ENCODE data around the gene ZBTB20.
A peak's percentile ranks its signal among the peaks of the same experiment; 100 is the strongest.
"Not testable (repeated sequence)": the region's sequence is repeated elsewhere in the genome, so short reads cannot be mapped to it uniquely, and the experiment has no call there.

Gene ZBTB20

DNA sequence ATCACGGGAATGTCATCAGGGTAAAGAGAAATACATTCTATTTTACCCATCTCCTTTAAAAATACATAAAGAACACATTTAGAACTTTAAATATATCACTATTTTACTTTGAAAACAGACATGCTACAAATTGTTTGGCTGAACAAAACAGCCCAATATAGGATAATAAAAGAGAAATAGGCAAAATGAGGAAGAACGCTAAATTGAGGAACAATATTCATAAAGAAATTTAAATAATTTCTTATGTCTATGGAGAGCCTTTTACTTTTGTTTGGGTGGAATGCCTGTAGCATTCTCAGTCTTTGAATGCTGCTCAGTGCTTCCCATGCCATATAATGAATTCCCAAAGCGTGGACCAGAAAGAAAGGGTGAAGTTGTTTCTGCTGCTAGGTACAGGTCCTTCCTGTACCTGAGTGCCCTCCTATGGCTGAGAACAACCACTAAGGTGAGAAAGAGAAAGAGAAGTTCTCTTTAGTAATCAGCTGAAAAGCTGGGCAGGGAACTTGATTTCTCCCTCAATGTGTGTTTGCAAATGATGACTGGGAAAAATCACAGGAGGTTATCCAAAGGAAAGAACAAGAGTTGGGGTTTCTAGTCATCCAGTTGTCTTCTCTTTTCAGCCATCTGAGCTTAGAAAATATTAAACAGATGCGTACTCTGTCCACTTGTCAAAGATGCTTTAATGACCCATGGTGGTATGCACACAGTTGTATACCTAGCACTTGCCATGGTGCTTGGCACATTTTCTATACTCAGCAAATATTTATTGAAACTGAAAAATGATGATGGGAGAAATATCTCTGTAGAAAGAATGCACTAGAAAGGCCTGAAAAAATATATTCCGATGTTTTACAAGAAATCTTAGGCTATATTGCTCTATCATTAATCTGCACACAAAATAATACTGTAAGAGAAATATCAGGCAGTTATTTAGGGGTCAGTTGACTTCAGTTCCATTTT, 448.7 kb downstream of the ZBTB20 start:
- no peak overlapping the region for H2AFZ ChIP-seq (ENCODE audit: low read length, unreplicated experiment)
- H3K4me3 ChIP-seq (ENCODE audit: low read depth, low read length): no peak overlapping the region
- no peaks in the 10 kb centered on the region for H3K79me2 ChIP-seq (ENCODE audit: control insufficient read depth, insufficient read depth, low read length, unreplicated experiment)
- H3K4me1 ChIP-seq (ENCODE audit: control insufficient read depth, insufficient read depth, low read length, unreplicated experiment): no peaks in the 10 kb centered on the region
- H3K36me3 ChIP-seq (ENCODE audit: insufficient read depth, low read length): no peaks in the 10 kb centered on the region
- H3K27me3 ChIP-seq (ENCODE audit: insufficient read depth, low read length): no peaks in the 10 kb centered on the region
- H3K27ac ChIP-seq (ENCODE audit: low read depth, low read length): no peak overlapping the region

GRCh38 chr3:114697401-114697800, 449.7 kb downstream of the ZBTB20 start:
- no peaks in the 10 kb centered on the region for H3K27me3 ChIP-seq (ENCODE audit: insufficient read depth, low read length)
- H3K27ac ChIP-seq (ENCODE audit: low read depth, low read length): no peak overlapping the region
- no peak overlapping the region for H2AFZ ChIP-seq (ENCODE audit: low read length, unreplicated experiment)
- H3K79me2 ChIP-seq (ENCODE audit: control insufficient read depth, insufficient read depth, low read length, unreplicated experiment): no peaks in the 10 kb centered on the region
- H3K4me3 ChIP-seq (ENCODE audit: low read depth, low read length): no peak overlapping the region
- no peaks in the 10 kb centered on the region for H3K36me3 ChIP-seq (ENCODE audit: insufficient read depth, low read length)
- H3K4me1 ChIP-seq (ENCODE audit: control insufficient read depth, insufficient read depth, low read length, unreplicated experiment): no peaks in the 10 kb centered on the region

GRCh38 chr3:114694251-114694650, 452.8 kb downstream of the ZBTB20 start:
- H3K36me3 ChIP-seq (ENCODE audit: insufficient read depth, low read length): no peaks in the 10 kb centered on the region
- H3K79me2 ChIP-seq (ENCODE audit: control insufficient read depth, insufficient read depth, low read length, unreplicated experiment): no peaks in the 10 kb centered on the region
- H3K4me1 ChIP-seq (ENCODE audit: control insufficient read depth, insufficient read depth, low read length, unreplicated experiment): no peaks in the 10 kb centered on the region
- no peaks in the 10 kb centered on the region for H3K27me3 ChIP-seq (ENCODE audit: insufficient read depth, low read length)
- H2AFZ ChIP-seq (ENCODE audit: low read length, unreplicated experiment): no peak overlapping the region
- H3K27ac ChIP-seq (ENCODE audit: low read depth, low read length): no peak overlapping the region
- no peak overlapping the region for H3K4me3 ChIP-seq (ENCODE audit: low read depth, low read length)

- no peak overlapping the region for H3K4me3 ChIP-seq (ENCODE audit: low read depth, low read length)
- no peak overlapping the region for H2AFZ ChIP-seq (ENCODE audit: low read length, unreplicated experiment)
- no peaks in the 10 kb centered on the region for H3K36me3 ChIP-seq (ENCODE audit: insufficient read depth, low read length)
- H3K4me1 ChIP-seq (ENCODE audit: control insufficient read depth, insufficient read depth, low read length, unreplicated experiment): no peaks in the 10 kb centered on the region
- no peaks in the 10 kb centered on the region for H3K27me3 ChIP-seq (ENCODE audit: insufficient read depth, low read length)
- H3K27ac ChIP-seq (ENCODE audit: low read depth, low read length): no peak overlapping the region
- H3K79me2 ChIP-seq (ENCODE audit: control insufficient read depth, insufficient read depth, low read length, unreplicated experiment): no peaks in the 10 kb centered on the region
Measured at GRCh38 chr3:114691871-114692270, 455.2 kb downstream of the ZBTB20 start.

DNA sequence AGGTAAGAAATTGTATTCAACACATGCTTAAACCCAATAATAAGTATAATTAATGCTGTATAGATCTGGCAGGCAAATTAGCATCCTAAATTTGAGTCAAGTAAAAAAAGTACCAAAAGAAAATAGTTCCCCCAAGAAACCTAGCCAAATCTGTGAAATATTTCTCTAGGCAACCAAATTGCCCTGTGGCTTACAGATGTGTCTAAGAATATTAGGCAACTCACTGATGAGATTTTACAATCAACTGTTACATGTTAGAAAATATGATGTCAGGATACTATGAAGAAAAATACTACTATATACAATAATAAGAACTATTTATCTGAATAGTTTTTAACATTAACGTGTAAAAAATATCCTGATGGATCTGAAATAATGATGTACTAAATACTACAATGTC, 456.2 kb downstream of the ZBTB20 start:
- H3K36me3 ChIP-seq (ENCODE audit: insufficient read depth, low read length): no peaks in the 10 kb centered on the region
- no peaks in the 10 kb centered on the region for H3K27me3 ChIP-seq (ENCODE audit: insufficient read depth, low read length)
- no peaks in the 10 kb centered on the region for H3K79me2 ChIP-seq (ENCODE audit: control insufficient read depth, insufficient read depth, low read length, unreplicated experiment)
- H2AFZ ChIP-seq (ENCODE audit: low read length, unreplicated experiment): no peak overlapping the region
- no peak overlapping the region for H3K4me3 ChIP-seq (ENCODE audit: low read depth, low read length)
- H3K27ac ChIP-seq (ENCODE audit: low read depth, low read length): no peak overlapping the region
- H3K4me1 ChIP-seq (ENCODE audit: control insufficient read depth, insufficient read depth, low read length, unreplicated experiment): peaks cover 4% of the 10 kb centered on the region

DNA sequence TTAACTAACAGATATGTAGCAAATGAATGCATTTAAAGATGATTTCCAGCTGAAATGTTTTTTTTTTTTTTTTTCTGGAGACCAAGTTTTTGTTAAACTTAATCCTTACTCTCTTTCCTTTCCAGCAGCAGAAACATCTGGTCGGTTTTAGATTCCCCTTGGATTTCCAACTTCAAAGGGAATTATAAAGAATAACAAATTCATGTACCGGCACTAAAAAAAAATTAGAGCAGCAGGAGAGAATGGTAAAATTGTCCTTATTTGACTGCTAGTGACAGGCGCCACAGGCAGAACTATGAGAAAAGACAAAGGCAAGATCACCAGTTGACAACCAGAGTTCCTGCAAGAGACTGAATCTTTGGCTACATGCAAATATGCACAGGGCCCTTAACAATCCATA, 459.9 kb downstream of the ZBTB20 start:
- Histone ChIP-seq H3K4me3 (ENCODE audit: low read depth, low read length) (no peak overlapping the region), H3K79me2 (ENCODE audit: control insufficient read depth, insufficient read depth, low read length, unreplicated experiment) (no peaks in the 10 kb centered on the region), H3K27ac (ENCODE audit: low read depth, low read length) (no peak overlapping the region), H3K4me1 (ENCODE audit: control insufficient read depth, insufficient read depth, low read length, unreplicated experiment) (peaks cover 4% of the 10 kb centered on the region), H2AFZ (ENCODE audit: low read length, unreplicated experiment) (peak overlapping the region; percentile 70), H3K27me3 (ENCODE audit: insufficient read depth, low read length) (no peaks in the 10 kb centered on the region), H3K36me3 (ENCODE audit: insufficient read depth, low read length) (no peaks in the 10 kb centered on the region)

- H3K4me1 ChIP-seq (ENCODE audit: control insufficient read depth, insufficient read depth, low read length, unreplicated experiment): peaks cover 4% of the 10 kb centered on the region
Measured at GRCh38 chr3:114686621-114687020, 460.5 kb downstream of the ZBTB20 start.

DNA sequence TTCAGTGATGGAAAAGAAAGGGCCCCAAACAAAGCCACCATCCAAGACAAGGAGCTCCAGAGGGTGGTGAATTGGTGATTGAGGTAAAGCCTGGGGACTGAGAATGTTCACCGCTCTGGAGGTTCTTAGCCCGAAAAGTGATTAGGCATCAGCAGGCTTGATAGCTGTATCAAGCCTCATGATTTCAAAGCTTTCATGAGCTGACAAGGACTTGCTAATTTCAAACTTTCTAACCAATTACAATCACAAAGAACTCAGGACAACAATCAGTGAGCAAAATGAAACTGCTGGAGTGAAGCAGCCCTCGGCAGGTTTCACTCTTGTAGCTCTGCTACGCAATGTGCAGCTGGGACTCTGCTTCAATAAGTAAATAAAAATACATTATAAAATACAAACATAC, 461.9 kb downstream of the ZBTB20 start:
- H3K36me3 ChIP-seq (ENCODE audit: insufficient read depth, low read length): no peaks in the 10 kb centered on the region
- peaks cover 4% of the 10 kb centered on the region for H3K4me1 ChIP-seq (ENCODE audit: control insufficient read depth, insufficient read depth, low read length, unreplicated experiment)
- no peak overlapping the region for H3K27ac ChIP-seq (ENCODE audit: low read depth, low read length)
- H3K79me2 ChIP-seq (ENCODE audit: control insufficient read depth, insufficient read depth, low read length, unreplicated experiment): no peaks in the 10 kb centered on the region
- H3K4me3 ChIP-seq (ENCODE audit: low read depth, low read length): peak overlapping the region; percentile 6
- no peak overlapping the region for H2AFZ ChIP-seq (ENCODE audit: low read length, unreplicated experiment)
- H3K27me3 ChIP-seq (ENCODE audit: insufficient read depth, low read length): no peaks in the 10 kb centered on the region

More at GRCh38 chr3:114686621-114687020, 460.5 kb downstream of the ZBTB20 start:
- H3K27me3 ChIP-seq (ENCODE audit: insufficient read depth, low read length): no peaks in the 10 kb centered on the region
- H3K27ac ChIP-seq (ENCODE audit: low read depth, low read length): no peak overlapping the region
- H3K4me3 ChIP-seq (ENCODE audit: low read depth, low read length): peak overlapping the region; percentile 24; the same call in 1 of the 2 replicates
- H2AFZ ChIP-seq (ENCODE audit: low read length, unreplicated experiment): peak overlapping the region; percentile 70
- no peaks in the 10 kb centered on the region for H3K79me2 ChIP-seq (ENCODE audit: control insufficient read depth, insufficient read depth, low read length, unreplicated experiment)
- no peaks in the 10 kb centered on the region for H3K36me3 ChIP-seq (ENCODE audit: insufficient read depth, low read length)

DNA sequence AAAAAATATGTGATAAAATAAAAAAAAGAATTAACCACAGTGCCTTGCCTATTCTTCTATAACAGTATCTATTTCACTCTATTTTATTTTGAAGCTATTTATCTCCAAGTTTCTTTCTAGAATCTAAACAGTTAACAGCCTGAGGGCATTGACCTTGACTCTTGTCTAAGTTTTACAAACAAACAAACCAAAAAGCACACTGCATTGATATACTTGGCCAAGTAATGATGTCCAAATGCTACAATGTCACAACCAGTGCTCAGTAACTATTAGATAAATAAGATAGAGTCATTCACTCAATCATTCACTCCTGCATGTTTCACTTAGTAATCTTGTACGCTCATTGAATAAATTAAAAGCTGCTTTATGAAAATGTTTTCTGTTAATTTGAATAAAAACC, 466.8 kb downstream of the ZBTB20 start:
- Histone ChIP-seq H3K36me3 (ENCODE audit: insufficient read depth, low read length) (no peaks in the 10 kb centered on the region), H3K4me3 (ENCODE audit: low read depth, low read length) (no peak overlapping the region), H3K27me3 (ENCODE audit: insufficient read depth, low read length) (no peaks in the 10 kb centered on the region), H3K27ac (ENCODE audit: low read depth, low read length) (no peak overlapping the region), H2AFZ (ENCODE audit: low read length, unreplicated experiment) (no peak overlapping the region), H3K4me1 (ENCODE audit: control insufficient read depth, insufficient read depth, low read length, unreplicated experiment) (no peaks in the 10 kb centered on the region), H3K79me2 (ENCODE audit: control insufficient read depth, insufficient read depth, low read length, unreplicated experiment) (no peaks in the 10 kb centered on the region)

GRCh38 chr3:114679773-114680172, 467.3 kb downstream of the ZBTB20 start:
- not testable (repeated sequence) for H3K4me3 ChIP-seq (ENCODE audit: low read depth, low read length); H3K4me1 ChIP-seq (ENCODE audit: control insufficient read depth, insufficient read depth, low read length, unreplicated experiment); H3K27me3 ChIP-seq (ENCODE audit: insufficient read depth, low read length); H3K79me2 ChIP-seq (ENCODE audit: control insufficient read depth, insufficient read depth, low read length, unreplicated experiment); H2AFZ ChIP-seq (ENCODE audit: low read length, unreplicated experiment); H3K36me3 ChIP-seq (ENCODE audit: insufficient read depth, low read length); H3K27ac ChIP-seq (ENCODE audit: low read depth, low read length)

- Histone ChIP-seq H2AFZ (ENCODE audit: low read length, unreplicated experiment) (no peak overlapping the region), H3K4me1 (ENCODE audit: control insufficient read depth, insufficient read depth, low read length, unreplicated experiment) (peaks cover 3% of the 10 kb centered on the region), H3K79me2 (ENCODE audit: control insufficient read depth, insufficient read depth, low read length, unreplicated experiment) (no peaks in the 10 kb centered on the region), H3K27ac (ENCODE audit: low read depth, low read length) (no peak overlapping the region), H3K36me3 (ENCODE audit: insufficient read depth, low read length) (no peaks in the 10 kb centered on the region), H3K4me3 (ENCODE audit: low read depth, low read length) (no peak overlapping the region), H3K27me3 (ENCODE audit: insufficient read depth, low read length) (no peaks in the 10 kb centered on the region)
Measured at GRCh38 chr3:114675104-114675503, 472.0 kb downstream of the ZBTB20 start.

Measured in ACC112 (cell line).